Retinal pigment epithelial cell (primary cell): ENCODE measurements around the gene IGF1.

Experiments
- DNase-seq: peaks from one replicate; pipeline ENCODE4 v3.0.0-alpha.2; 2010; ENCODE audit warnings: low read depth
- H3K4me3 ChIP-seq: 2 replicates; pipeline ENCODE4 v1.5.1; 2011; ENCODE audit warnings: mild to moderate bottlenecking, low read length, control low read depth, moderate library complexity
- CTCF ChIP-seq: conservative IDR thresholded peaks from 2 replicates; pipeline ENCODE4 v1.5.1; 2011; ENCODE audit warnings: low read depth, low read length, control low read depth, inconsistent platforms

IGF1 gene

GRCh38 chr12:102349079-102349478, 131.3 kb downstream of the IGF1 start:
- no peak for DNase-seq
- no peak overlapping the region for H3K4me3 ChIP-seq
- TF ChIP-seq CTCF, result no peak

- no peak for TF ChIP-seq CTCF
- DNase-seq, result no peak
- H3K4me3 ChIP-seq, result no peak overlapping the region
Measured at GRCh38 chr12:102347811-102348210, 132.6 kb downstream of the IGF1 start.
